ENCODE results near the gene ROR1.
A peak's percentile ranks its signal among the peaks of the same experiment; 100 is the strongest.

Gene ROR1

GRCh38 chr1:64147759-64148158, 373.9 kb downstream of the ROR1 start:
- no peak for DNase-seq (ENCODE audit: low read depth)

DNA sequence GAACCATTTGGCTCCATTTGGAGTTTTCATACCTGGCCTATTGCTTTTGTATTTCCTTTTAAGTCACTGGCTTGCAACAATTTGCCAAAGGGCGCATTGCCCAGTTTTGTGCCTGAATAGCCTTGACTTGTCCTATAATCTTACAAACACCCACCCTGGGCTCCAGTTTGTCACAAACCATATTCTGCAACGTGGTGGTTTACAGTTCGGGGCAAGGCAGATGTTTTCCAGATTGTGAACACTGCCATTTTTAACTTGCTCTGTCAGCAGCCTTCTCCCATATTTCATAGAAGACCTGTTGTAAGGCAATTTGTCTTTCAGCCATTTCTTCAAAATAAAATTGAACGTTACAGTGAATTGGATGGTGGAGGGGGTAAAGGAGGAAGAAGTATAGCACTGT, 376.4 kb downstream of the ROR1 start:
- no peak for DNase-seq (ENCODE audit: low read depth)

DNA sequence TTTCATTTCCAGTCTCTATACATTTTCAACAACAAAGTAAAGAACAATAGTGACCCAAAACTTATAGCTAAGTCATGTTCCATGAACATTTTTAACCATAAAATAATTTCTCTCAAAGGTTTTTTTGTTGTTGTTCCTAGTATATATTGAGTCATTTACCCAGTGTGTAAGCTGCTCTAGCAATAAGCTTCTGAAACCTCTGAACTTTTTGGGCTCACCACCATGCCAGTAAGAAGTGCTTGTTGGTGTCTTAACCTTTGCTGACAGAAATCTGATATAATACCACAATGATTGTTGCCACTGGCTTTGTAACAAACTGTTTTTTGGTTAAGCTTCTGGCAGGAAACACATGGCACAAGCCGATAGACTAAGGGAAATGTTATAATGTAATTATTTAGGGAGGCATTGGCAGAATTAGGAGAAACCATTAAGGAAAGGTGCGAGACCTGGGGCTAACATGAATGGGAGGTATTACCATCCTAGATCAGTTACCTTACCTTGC, 377.0 kb downstream of the ROR1 start:
- no peak for DNase-seq (ENCODE audit: low read depth)

GRCh38 chr1:64155278-64155677, 381.5 kb downstream of the ROR1 start:
- DNase-seq (ENCODE audit: low read depth), result no peak

- DNase-seq (ENCODE audit: low read depth), result no peak
Observed at GRCh38 chr1:64161357-64161941, 387.6 kb downstream of the ROR1 start.

- DNase-seq (ENCODE audit: low read depth), result no peak
Observed at GRCh38 chr1:64162151-64162550, 388.3 kb downstream of the ROR1 start.

DNA sequence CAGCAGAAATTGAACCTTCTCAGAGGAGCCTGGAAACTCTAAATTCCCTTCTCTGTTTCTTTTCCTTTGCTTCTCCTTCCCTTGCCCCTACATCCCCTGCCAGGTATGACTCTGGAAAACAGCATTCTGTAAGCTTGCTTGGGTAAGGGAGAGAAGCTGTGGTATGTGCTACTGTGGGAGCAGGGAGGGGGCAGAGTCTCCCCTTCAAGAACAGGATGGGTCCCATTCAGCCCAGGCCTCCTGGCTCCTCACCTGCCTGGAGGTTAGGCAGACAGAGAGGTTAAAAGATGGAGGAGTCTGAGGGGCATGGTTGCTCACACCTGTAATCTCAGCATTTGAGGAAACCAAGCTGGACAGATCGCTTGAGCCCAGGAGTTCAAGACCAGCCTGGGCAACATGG, 389.0 kb downstream of the ROR1 start:
- DNase-seq (ENCODE audit: low read depth), result no peak

GRCh38 chr1:64163431-64163830, 389.6 kb downstream of the ROR1 start:
- DNase-seq (ENCODE audit: low read depth), result no peak

- peak; percentile 14 for DNase-seq (ENCODE audit: low read depth)
Observed at GRCh38 chr1:64163970-64164369, 390.2 kb downstream of the ROR1 start.

GRCh38 chr1:64166629-64167028, 392.8 kb downstream of the ROR1 start:
- DNase-seq (ENCODE audit: low read depth), result no peak

- DNase-seq (ENCODE audit: low read depth), result no peak
Observed at GRCh38 chr1:64167176-64167575, 393.4 kb downstream of the ROR1 start.

- DNase-seq (ENCODE audit: low read depth), result no peak
Observed at GRCh38 chr1:64171246-64171645, 397.4 kb downstream of the ROR1 start.

- peak; percentile 58 for DNase-seq (ENCODE audit: low read depth)
Observed at GRCh38 chr1:64171797-64172281, 398.0 kb downstream of the ROR1 start.

- peak; percentile 18 for DNase-seq (ENCODE audit: low read depth)
Observed at GRCh38 chr1:64172458-64172983, 398.7 kb downstream of the ROR1 start.

- DNase-seq (ENCODE audit: low read depth), result no peak
Observed at GRCh38 chr1:64173336-64173940, 399.6 kb downstream of the ROR1 start.

- DNase-seq (ENCODE audit: low read depth), result no peak
Observed at GRCh38 chr1:64175639-64176038, 401.8 kb downstream of the ROR1 start.

- no peak for DNase-seq (ENCODE audit: low read depth)
Observed at GRCh38 chr1:64176659-64177058, 402.8 kb downstream of the ROR1 start.

GRCh38 chr1:64179588-64179987, 405.8 kb downstream of the ROR1 start:
- DNase-seq (ENCODE audit: low read depth), result no peak

- no peak for DNase-seq (ENCODE audit: low read depth)
Observed at GRCh38 chr1:64182207-64182606, 408.4 kb downstream of the ROR1 start.

GRCh38 chr1:64183395-64184002, 409.7 kb downstream of the ROR1 start:
- no peak for DNase-seq (ENCODE audit: low read depth)

DNA sequence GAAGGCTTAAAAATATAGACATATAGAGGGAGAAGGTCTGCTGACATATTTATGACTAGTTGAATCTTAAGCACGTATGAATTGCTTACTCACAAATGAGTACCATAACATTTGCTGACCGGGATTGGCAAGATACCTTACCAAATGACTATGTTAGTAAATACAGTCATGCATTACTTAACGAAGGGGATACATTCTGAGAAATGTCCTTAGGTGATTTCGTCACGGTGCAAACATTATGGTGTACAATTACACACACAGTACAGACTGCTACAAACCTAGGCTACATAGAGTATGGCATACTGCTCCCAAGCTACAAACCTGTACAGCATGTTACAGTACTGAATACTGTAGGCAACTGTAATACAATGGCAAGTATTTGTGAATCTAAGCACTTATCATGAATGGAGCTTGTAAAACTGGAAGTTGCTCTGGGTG, 410.2 kb downstream of the ROR1 start:
- DNase-seq (ENCODE audit: low read depth), result peak; percentile 81

DNA sequence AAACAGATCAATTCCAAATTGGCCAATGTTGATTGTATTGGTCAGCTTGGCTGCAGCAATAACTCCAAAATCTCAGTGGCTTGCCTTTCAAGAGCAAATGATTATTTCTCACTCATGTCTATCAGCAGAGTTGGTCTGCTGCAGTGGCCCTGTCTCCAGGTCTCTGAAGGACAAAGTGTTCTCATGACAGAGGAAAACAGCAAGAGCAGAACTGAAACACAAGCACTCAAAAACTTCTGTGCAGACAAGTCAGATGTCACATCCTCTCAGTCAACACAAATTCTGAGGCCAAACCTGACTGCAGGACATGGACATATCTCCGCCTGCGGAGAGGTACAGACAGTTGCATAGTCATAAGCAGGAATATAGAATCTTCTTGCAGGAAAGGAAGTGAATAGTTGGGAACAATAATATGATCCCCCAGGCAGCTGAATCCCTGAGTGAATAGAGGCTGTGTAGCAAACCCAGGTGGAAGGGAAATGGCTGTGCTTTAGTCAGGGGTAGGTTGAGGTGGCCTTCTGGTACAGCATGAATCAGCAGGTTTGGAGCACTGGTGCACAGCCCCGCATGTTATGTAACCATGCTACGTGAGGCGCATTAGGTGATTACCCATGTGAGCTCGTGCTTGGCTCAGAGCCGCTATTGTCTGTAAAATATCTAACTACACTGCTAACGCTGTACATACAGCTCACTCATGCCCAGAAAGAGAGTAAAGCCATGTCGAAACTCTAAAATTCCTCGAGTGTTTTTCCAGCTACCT, 412.5 kb downstream of the ROR1 start:
- DNase-seq (ENCODE audit: low read depth), result no peak

Measured in HS-5 (cell line).